PC-3 (cell line): Measurements from ENCODE around the gene NDUFA13. TPM values are rescaled to one million over a fixed set of nuclear protein-coding genes. Genes with fewer than 3 reads are reported as not detected.

Experiments
- ATAC-seq: fragments of 200-7000 bp; cut with Tn5 transposase; 2 replicates; pipeline ENCODE4 v1.9.1; 2020; ENCODE audit warnings: mild to moderate bottlenecking, moderate library complexity
- BruUV-seq: library from RNA; stranded (reverse); fragments of 400-500 nt; replicated peaks from 2 replicates; lab custom pipeline; 2021; lab: Mats Ljungman, UMichigan
- CTCF ChIA-PET: fragments of 300-600 bp; sonication (Branson Sonifier 250); formaldehyde crosslinking; loops from one replicate; lab custom pipeline; 2022; ENCODE audit warnings: antibody characterized with exemption; lab: Charles Lee
- POLR2A ChIA-PET: fragments of 300-600 bp; sonication (Branson Sonifier 250); formaldehyde crosslinking; loops from one replicate; lab custom pipeline; 2022; ENCODE audit warnings: antibody characterized with exemption; ENCODE audit not compliant: unreplicated experiment; lab: Charles Lee
- DNase-seq: peaks from one replicate; pipeline ENCODE4 v3.0.0-alpha.2; 2015
- H2AFZ ChIP-seq: fragments of 300-600 bp; sonication (generic); 2 replicates; pipeline ENCODE4 v1.6.0; 2016; ENCODE audit warnings: antibody characterized with exemption, low read length
- H3F3A ChIP-seq: fragments of 300-600 bp; sonication (generic); one replicate; pipeline ENCODE4 v1.6.0; 2017; ENCODE audit warnings: antibody characterized with exemption, low read length, control low read depth, mild to moderate bottlenecking; ENCODE audit not compliant: unreplicated experiment
- H3K27ac ChIP-seq: fragments of 300-600 bp; sonication (generic); 2 replicates; pipeline ENCODE4 v1.5.1; 2016; ENCODE audit warnings: mild to moderate bottlenecking, low read length
- H3K27me3 ChIP-seq: fragments of 300-600 bp; sonication (generic); 2 replicates; pipeline ENCODE4 v1.6.1; 2016; ENCODE audit warnings: low read length, mixed read lengths
- H3K36me3 ChIP-seq: fragments of 300-600 bp; sonication (generic); 2 replicates; pipeline ENCODE4 v1.6.1; 2016; ENCODE audit warnings: low read depth, mixed run types, low read length, mixed read lengths
- H3K4me1 ChIP-seq: fragments of 300-600 bp; sonication (generic); 2 replicates; pipeline ENCODE4 v1.5.1; 2016; ENCODE audit warnings: low read length; ENCODE audit not compliant: insufficient read depth
- H3K4me2 ChIP-seq: fragments of 300-600 bp; sonication (generic); 2 replicates; pipeline ENCODE4 v1.6.0; 2016; ENCODE audit warnings: low read length
- H3K4me3 ChIP-seq: fragments of 300-600 bp; sonication (generic); 2 replicates; pipeline ENCODE4 v1.5.1; 2016; ENCODE audit warnings: mild to moderate bottlenecking, low read length, mixed read lengths
- H3K79me2 ChIP-seq: fragments of 300-600 bp; sonication (generic); 2 replicates; pipeline ENCODE4 v1.6.1; 2017; ENCODE audit warnings: low read length, mixed read lengths
- H3K9ac ChIP-seq: fragments of 300-600 bp; sonication (generic); 2 replicates; pipeline ENCODE4 v1.6.0; 2016; ENCODE audit warnings: mild to moderate bottlenecking, low read length
- H3K9me2 ChIP-seq: fragments of 300-600 bp; sonication (generic); replicated peaks from 2 replicates; pipeline ENCODE4 v1.6.1; 2016; ENCODE audit warnings: mixed run types, low read length, mixed read lengths
- H3K9me3 ChIP-seq: fragments of 300-600 bp; sonication (generic); 2 replicates; pipeline ENCODE4 v1.6.1; 2016; ENCODE audit warnings: low read length, mixed read lengths
- H4K20me1 ChIP-seq: fragments of 300-600 bp; sonication (generic); 2 replicates; pipeline ENCODE4 v1.6.1; 2016; ENCODE audit warnings: low read length, mixed read lengths
- CTCF ChIP-seq: fragments of 300-600 bp; sonication (generic); conservative IDR thresholded peaks from 2 replicates; pipeline ENCODE4 v1.5.1; 2017; ENCODE audit warnings: antibody characterized with exemption, low read depth, mild to moderate bottlenecking, low read length
- EZH2 ChIP-seq: fragments of 300-600 bp; sonication (generic); IDR thresholded peaks from one replicate; pipeline ENCODE4 v1.6.1; 2017; ENCODE audit warnings: antibody characterized with exemption, mild to moderate bottlenecking, low read length; ENCODE audit not compliant: unreplicated experiment
- EZH2phosphoT487 ChIP-seq: fragments of 300-600 bp; sonication (generic); IDR thresholded peaks from 2 replicates; pipeline ENCODE4 v1.6.1; 2018; ENCODE audit warnings: mild to moderate bottlenecking, antibody characterized with exemption, low read length, borderline replicate concordance
- intact Hi-C: fragments of 100-400 bp; cut with micrococcal nuclease; formaldehyde crosslinking; loops from 2 replicates; pipeline ENCODE4 v1.9.0; 2023
- total RNA-seq: library from RNA; depleted of rRNA; stranded (reverse); fragments of >200 nt; gene quantifications from 2 replicates; pipeline ENCODE4 v1.2.3, GENCODE V29; 2014

NDUFA13 gene
- total RNA-seq, 1 experiment from 2014 or later = 481 TPM

GRCh38 chr19:19568802-19569756 lies 53.1 kb downstream of the NDUFA13 start:
- CTCF ChIA-PET = no interaction called here
- Histone ChIP-seq H3K9me2 (no peaks in the 10 kb centered on the region), H2AFZ (no peak overlapping the region), H3K9ac (no peak overlapping the region), H3K9me3 (no peaks in the 10 kb centered on the region), H3K27ac (no peak overlapping the region), H4K20me1 (no peaks in the 10 kb centered on the region), H3K4me2 (no peak overlapping the region), H3K36me3 (peaks cover 9% of the 10 kb centered on the region), H3K4me3 (no peak overlapping the region), H3K27me3 (no peaks in the 10 kb centered on the region), H3F3A (no peaks in the 10 kb centered on the region), H3K79me2 (no peaks in the 10 kb centered on the region), H3K4me1 (no peaks in the 10 kb centered on the region)
- intact Hi-C loops = no loop called here
- no TSS peak for BruUV-seq
- DNase-seq (peak; percentile 46), ATAC-seq (peak; percentile 58)
- TF ChIP-seq EZH2 (no peak), EZH2phosphoT487 (no peak)
- POLR2A ChIA-PET = interaction anchor here (0.6 kb wide), 1 partner anchor 237 kb away, joined by 17 read pairs; no protein-coding TSS in a partner anchor

GRCh38 chr19:19570571-19570970 lies 54.5 kb downstream of the NDUFA13 start:
- CTCF ChIA-PET = no interaction called here

More at GRCh38 chr19:19570571-19570970, 54.5 kb downstream of the NDUFA13 start:
- H3K9ac ChIP-seq = no peak overlapping the region
- H3K36me3 ChIP-seq = peaks cover 3% of the 10 kb centered on the region; the same call in 1 of the 2 replicates
- H2AFZ ChIP-seq = no peak overlapping the region
- H3K4me2 ChIP-seq = no peak overlapping the region
- no peak for TF ChIP-seq CTCF
- no peak for TF ChIP-seq EZH2
- no peak for TF ChIP-seq EZH2phosphoT487
- POLR2A ChIA-PET = no interaction called here
- H3K27me3 ChIP-seq = no peaks in the 10 kb centered on the region
- ATAC-seq (no peak), DNase-seq (no peak)
- no peaks in the 10 kb centered on the region for H3K9me3 ChIP-seq
- H3K4me1 ChIP-seq = no peaks in the 10 kb centered on the region
- H3K27ac ChIP-seq = no peak overlapping the region
- no peaks in the 10 kb centered on the region for H3F3A ChIP-seq
- intact Hi-C loops = no loop called here
- no peaks in the 10 kb centered on the region for H3K79me2 ChIP-seq
- H4K20me1 ChIP-seq = no peaks in the 10 kb centered on the region
- no peaks in the 10 kb centered on the region for H3K9me2 ChIP-seq
- no peak overlapping the region for H3K4me3 ChIP-seq
- BruUV-seq = no TSS peak
